ENCODE data around the gene VTI1A.
"Not testable (repeated sequence)": the region's sequence is repeated elsewhere in the genome, so short reads cannot be mapped to it uniquely, and the experiment has no call there.

VTI1A gene

GRCh38 chr10:112851588-112852211, 404.7 kb downstream of the VTI1A start:
- no peak overlapping the region for H3K4me3 ChIP-seq (replicated peaks in 1 of 2; ENCODE audit: low read depth in 2 of 2, low read length in 2 of 2)
- no peak for DNase-seq (ENCODE audit: low read depth in 2 of 2)
- TF ChIP-seq CTCF (IDR thresholded peaks at IDR 0.05; ENCODE audit: low read depth, low read length) = no peak

GRCh38 chr10:112852306-112852705, 405.3 kb downstream of the VTI1A start:
- H3K4me3 ChIP-seq (replicated peaks in 1 of 2; ENCODE audit: low read depth in 2 of 2, low read length in 2 of 2) = no peak overlapping the region
- TF ChIP-seq CTCF (IDR thresholded peaks at IDR 0.05; ENCODE audit: low read depth, low read length) = no peak
- DNase-seq (ENCODE audit: low read depth in 2 of 2) = no peak

GRCh38 chr10:112855134-112855533, 408.1 kb downstream of the VTI1A start:
- no peak overlapping the region for H3K4me3 ChIP-seq (replicated peaks in 1 of 2; ENCODE audit: low read depth in 2 of 2, low read length in 2 of 2)
- DNase-seq (ENCODE audit: low read depth in 2 of 2) = no peak
- no peak for TF ChIP-seq CTCF (IDR thresholded peaks at IDR 0.05; ENCODE audit: low read depth, low read length)

GRCh38 chr10:112857493-112857892, 410.5 kb downstream of the VTI1A start:
- no peak for DNase-seq (ENCODE audit: low read depth in 2 of 2)
- no peak for TF ChIP-seq CTCF (IDR thresholded peaks at IDR 0.05; ENCODE audit: low read depth, low read length)
- no peak overlapping the region for H3K4me3 ChIP-seq (replicated peaks in 1 of 2; ENCODE audit: low read depth in 2 of 2, low read length in 2 of 2)

- DNase-seq (ENCODE audit: low read depth in 2 of 2) = peak; percentile 6 to 26
- no peak for TF ChIP-seq CTCF (IDR thresholded peaks at IDR 0.05; ENCODE audit: low read depth, low read length)
Measured at GRCh38 chr10:112858986-112859651, 412.1 kb downstream of the VTI1A start.

GRCh38 chr10:112859793-112860192, 412.8 kb downstream of the VTI1A start:
- H3K4me3 ChIP-seq (replicated peaks in 1 of 2; ENCODE audit: low read depth in 2 of 2, low read length in 2 of 2) = no peak overlapping the region
- TF ChIP-seq CTCF (IDR thresholded peaks at IDR 0.05; ENCODE audit: low read depth, low read length) = no peak
- DNase-seq (ENCODE audit: low read depth in 2 of 2) = no peak

More at GRCh38 chr10:112858986-112859651, 412.1 kb downstream of the VTI1A start:
- no peak overlapping the region for H3K4me3 ChIP-seq (replicated peaks in 1 of 2; ENCODE audit: low read depth in 2 of 2, low read length in 2 of 2)

- DNase-seq (ENCODE audit: low read depth in 2 of 2); H3K4me3 ChIP-seq (replicated peaks in 1 of 2; ENCODE audit: low read depth in 2 of 2, low read length in 2 of 2): not testable (repeated sequence)
Measured at GRCh38 chr10:112863461-112863860, 416.4 kb downstream of the VTI1A start.

All from cardiac fibroblast (primary cell).